T follicular helper cell (primary cell): ENCODE results near the gene PRPF38B.
"Not testable (repeated sequence)": the region's sequence is repeated elsewhere in the genome, so short reads cannot be mapped to it uniquely, and the experiment has no call there.

Experiments used
- DNase-seq: peaks from one replicate; pipeline ENCODE4 v3.0.0-alpha.2; 2020; ENCODE audit warnings: low read depth
- total RNA-seq, 2 experiments: gene quantifications; one replicate each; lab custom pipeline; 2026; lab: John Stamatoyannopoulos, UW

PRPF38B gene
- 137 to 159 reads per million in 2 experiments for total RNA-seq

DNA sequence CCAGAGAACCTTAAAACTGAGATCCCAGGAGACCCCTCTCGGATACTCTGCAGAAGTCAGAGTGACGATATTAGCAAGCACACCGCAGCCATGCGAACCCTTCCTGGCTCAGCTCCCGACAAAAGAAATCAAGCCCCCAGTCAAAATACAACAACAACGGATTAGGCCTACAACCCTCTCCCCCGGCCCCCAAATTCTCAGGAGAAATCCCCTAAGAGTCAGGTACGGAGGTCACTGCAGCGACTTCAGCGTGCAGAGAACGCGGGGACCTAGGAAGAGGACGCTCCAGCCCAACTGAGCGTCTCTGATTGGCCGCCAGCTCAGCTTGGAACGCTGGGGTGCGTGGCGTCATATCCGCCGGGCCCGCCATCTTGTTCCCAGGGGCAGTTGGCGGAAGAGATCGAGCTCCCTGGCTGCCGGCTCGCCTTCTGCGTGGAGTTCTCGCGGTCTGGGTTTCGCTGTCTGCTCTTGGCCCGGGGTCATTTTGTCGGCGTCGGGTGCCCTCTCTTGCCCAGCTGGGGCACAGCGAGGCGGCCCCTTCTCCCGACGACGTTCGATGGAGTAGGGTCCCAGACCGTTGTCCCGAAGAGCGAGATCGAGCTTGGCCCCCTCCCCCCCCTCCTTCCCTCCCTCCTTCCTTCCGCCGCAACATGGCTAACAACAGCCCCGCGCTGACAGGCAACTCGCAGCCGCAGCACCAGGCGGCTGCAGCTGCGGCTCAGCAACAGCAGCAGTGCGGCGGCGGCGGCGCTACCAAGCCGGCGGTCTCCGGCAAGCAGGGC, at the start of gene PRPF38B:
TSS of gene PRPF38B (plus strand) at position 369 of the 782 bp plus-strand sequence. CDS start at position 651, 282 bp downstream.
- peak; percentile 92 for DNase-seq

DNA sequence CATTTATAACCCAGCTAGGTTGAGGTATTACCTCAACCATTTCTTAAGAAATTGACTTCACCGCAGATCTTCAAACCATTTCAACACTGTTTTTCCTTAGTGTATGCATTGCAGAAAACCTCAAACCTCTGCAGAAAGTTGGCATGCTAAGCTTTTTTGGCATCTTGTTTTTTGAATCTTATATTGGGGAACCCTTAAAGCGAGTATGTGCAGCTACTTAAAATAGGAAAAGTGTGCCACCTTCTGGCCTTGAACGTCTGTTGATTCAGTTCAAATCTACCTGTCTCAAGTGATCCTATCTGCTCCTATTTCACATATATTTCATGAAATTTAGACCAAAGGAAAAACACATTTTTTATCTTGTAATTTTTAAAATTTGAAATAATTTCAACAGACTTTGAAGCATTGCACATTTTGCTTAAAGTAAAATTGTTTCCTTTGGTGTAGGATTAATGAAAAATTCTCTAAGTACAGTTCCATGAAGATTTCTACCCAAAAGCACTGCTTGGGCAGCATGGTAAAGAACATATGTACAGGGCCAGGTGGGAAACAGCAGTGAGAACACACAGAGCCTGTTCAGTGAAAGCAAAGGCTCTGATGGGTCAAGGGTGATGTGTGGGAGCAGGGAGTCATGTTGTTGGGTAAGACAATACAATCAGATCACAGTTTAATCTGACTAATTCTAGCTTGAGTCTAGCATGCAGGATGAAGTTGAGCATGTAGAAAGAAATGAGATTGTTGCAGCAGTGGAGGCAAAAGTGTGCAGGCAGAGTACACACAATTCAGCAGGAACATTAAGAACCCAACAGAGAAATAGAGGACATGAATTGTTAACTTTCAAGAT, 48.4 kb upstream of the PRPF38B start:
- DNase-seq = peak; percentile 36

DNA sequence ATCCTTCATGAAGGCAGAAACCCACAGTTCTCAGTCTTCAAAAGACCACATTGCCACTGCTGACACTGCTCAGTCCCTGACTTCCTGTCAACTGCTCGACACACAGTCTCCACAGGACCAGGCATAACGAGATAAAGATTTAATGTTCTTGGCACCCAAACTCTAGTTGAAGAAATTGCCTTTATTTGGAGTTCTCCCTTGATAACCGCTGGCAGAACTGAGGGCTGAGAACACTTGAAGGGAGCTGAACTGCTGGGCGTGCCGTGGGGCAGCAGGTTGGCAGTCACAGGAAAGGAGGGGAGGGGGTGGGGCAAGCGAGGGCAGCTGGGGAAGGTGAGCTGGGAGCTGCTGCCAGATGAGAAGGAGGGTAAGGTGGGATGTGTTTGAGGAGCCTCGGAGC, 47.1 kb upstream of the PRPF38B start:
- DNase-seq = peak; percentile 19

- no peak for DNase-seq
Measured at GRCh38 chr1:108645564-108646184, 46.4 kb upstream of the PRPF38B start.

GRCh38 chr1:108646265-108646647, 45.9 kb upstream of the PRPF38B start:
- no peak for DNase-seq

- DNase-seq = peak; percentile 73
Measured at GRCh38 chr1:108646648-108647269, 45.4 kb upstream of the PRPF38B start.

DNA sequence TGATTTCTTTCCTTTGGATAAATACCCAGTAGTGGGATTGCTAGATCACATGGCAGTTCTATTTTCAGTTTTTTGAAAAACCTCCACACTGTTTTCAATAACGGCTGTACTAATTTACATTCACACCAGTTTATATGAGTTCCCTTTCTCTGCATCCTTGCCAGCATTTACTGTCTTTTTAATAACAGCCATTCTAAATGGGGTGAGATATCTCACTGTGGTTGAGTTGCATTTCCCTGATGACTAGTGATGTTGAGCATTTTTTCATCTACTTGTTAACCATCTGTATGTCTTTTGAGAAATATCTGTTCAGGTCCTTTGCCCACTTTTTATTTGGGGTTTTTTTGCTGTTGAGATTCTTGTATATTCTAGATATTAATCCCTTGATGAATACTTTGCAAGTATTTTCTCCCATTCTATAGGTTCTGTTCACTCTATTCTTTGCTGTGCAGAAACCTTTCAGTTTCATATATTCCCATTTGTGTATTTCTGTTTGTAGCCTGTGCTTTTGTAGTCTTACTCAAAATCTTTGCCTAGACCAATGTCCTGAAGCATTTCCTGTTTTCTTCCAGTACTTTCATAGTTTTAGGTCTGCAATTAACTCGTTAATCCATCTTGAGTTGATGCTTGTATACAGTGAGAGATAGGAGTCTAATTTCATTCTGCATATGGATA, 38.5 kb upstream of the PRPF38B start:
- DNase-seq = no peak

GRCh38 chr1:108657356-108658080, 34.6 kb upstream of the PRPF38B start:
- DNase-seq = no peak

DNA sequence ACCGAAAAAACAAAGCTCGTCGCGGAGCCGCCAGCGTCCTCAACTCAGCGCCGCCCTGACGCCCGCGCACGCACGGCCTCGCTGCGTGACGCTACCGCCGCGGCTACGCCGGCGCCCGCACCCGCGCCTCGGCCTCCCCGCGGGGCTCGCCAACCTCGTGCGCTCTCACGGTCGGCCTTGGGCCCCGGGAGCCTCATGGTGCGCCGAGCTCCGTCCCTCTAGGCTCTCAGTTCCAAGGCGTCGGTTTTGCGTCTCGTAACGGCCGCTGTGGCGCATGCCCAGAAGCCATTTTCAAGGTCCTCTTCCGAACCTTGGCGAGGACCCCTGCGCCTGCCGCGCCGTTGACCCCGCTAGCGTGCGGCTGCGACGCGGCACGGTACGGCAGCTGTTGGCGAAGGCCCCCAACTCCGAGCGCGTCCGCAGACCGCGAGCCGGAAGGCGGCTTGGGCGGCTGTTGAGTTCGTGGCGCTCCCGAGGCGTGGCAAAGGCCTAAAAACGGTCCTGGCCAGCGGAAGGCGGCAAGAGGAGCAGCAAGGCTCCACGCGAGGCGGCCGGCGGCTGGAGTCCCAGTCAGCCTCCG, 31.0 kb upstream of the PRPF38B start, which contains the start of gene HENMT1:
TSS of gene HENMT1 (minus strand) at position 64 of the 580 bp plus-strand sequence. CDS start 1,209 bp downstream, outside the sequence.
- peak; percentile 70 for DNase-seq

DNA sequence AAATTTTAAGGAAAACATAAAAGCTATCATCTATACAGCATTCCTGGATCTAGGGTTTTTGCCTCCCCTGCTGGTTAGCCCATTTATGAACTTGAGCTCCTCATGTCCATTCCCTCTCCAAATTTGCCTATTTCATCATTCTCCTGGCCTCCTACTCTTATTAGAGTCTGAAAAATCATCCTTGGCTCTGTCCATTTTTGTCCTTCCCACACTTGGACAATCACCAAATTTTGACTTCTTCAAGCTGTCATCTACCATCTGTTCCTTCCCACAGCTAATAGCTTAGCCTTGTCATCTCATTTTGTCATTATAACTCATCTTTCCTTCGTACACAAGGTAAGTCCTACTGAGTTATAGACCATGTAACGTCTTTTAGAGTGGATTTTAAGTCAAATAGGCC, 29.0 kb upstream of the PRPF38B start:
- no peak for DNase-seq

DNA sequence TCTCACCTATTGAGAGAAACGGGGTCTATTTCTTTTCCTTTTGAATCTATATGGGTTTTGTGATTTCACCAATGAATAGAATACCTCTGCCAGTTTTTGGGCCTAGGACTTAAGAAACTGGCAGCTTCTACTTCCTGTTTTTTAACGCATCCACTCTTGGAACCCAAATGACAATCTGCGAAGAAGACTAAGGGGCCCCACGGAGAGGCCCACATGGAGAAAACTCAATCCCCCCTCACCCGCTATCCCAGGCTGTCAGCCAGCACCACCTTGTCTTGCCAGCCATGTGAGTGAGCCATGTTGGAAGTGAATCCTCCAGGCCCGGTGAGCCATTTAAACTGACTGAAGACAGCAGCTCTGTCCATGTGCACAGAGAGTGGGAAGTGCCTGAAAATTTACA, 27.6 kb upstream of the PRPF38B start:
- no peak for DNase-seq

GRCh38 chr1:108665067-108665466, 27.0 kb upstream of the PRPF38B start:
- DNase-seq = no peak

DNA sequence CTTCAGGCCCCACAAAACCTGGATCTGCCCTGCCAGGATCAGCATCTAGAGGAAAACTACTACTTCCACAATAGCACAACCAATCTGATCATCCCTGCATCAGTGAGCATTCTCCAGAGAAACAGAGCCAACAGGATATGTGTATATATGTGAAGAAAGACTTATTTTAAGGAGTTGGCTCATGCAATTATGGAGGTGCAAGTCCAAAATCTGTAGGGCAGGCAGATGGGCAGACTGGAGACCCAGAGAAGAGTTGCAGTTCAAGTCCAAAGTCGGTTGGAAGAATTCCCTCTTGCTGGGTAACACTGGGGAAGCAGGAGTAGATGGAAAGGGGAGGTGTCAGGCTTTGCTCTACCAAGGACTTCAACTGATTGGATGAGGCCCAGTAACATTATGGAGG, 26.3 kb upstream of the PRPF38B start:
- DNase-seq = no peak

DNA sequence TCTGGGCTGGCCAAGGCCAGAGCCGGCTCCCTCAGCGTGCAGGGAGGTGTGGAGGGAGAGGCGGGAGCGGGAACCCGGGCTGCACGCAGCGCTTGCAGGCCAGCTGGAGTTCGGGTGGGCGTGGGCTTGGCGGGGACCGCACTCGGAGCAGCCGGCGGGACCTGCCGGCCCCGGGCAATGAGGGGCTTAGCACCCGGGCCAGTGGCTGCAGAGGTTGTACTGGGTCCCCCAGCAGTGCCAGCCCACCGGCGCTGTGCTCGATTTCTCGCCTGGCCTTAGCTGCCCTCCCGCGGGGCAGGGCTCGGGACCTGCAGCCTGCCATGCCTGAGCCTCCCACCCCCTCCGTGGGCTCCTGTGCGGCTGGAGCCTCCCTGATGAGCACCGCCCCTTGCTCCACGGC, 24.7 kb upstream of the PRPF38B start:
- DNase-seq = not testable (repeated sequence)

DNA sequence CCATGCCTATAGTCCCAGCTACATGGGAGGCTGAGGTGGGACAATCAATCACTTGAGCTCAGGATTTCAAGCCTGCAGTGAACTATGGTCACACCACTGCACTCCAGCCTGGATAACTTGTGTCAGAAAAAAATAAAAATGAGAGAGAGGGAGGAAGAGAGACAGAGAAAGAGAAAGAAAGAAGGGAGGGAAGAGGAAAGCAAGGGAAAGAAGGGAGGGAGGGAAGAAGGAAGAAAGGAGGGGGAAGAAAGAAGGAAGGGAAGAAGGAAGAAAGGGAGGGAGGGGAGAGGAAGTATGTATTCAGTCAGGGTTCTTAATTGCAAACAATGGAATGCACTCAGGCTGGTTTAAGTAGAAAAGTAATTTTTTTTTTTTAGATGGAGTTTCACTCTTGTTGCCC, 23.3 kb upstream of the PRPF38B start:
- no peak for DNase-seq

GRCh38 chr1:108669679-108670078, 22.4 kb upstream of the PRPF38B start:
- DNase-seq = no peak

DNA sequence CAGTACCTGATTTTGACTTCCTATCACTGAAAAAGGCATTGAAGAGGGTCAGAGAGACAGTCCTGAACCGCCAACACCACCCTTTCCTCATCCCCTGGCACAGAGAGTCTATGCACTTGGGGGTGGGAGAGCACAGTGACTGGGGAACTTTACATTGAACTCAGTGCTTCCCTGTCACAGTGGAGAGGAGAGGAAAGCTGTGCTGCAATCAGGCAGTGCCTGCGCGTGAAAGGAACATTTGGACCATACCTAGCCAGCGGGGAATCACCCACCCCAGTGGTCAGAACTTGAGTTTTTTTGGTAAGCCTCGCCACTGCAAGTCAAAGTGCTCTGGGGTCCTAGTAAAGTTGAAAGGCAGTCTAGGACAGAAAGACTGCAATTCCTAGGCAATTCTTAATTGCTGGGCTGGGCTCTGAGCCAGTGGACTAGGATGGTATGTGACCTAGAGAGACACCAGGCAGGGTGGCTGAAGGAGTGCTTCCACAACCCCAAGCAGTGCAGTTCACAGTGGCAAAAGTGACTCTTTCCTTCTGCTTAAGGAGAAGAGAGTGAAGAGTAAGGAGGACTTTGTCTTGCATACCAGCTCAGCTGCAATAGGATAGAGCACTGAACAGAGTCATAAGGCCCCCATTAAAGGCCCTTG, 21.9 kb upstream of the PRPF38B start:
- no peak for DNase-seq

DNA sequence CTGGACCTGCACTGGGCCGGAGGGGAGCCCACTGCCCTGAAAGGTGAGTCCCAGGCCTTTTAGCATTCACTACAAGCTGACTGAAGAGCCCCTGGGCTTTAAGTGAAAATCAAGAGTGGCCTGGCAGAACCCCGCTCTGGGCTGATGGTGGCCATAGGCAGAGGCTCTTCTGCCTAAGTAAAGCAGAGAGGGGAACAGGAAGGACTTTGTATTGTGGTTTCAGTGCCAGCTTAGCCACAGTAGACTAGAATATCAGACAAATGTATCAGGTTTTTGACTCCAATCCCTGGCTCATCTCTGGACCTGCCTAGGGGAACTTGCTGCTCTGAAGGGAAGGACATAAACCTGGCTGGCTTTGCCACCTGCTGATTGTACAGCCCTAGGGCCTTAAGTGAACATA, 21.0 kb upstream of the PRPF38B start:
- no peak for DNase-seq

GRCh38 chr1:108678706-108679105, 13.4 kb upstream of the PRPF38B start:
- no peak for DNase-seq
